NCI-H524 treated with DMSO at 0.1 percent for 48 hours (cell line): ENCODE measurements around the gene PPARG.
"Not testable (repeated sequence)": the region's sequence is repeated elsewhere in the genome, so short reads cannot be mapped to it uniquely, and the experiment has no call there.

Experiments
- DNase-seq: peaks from one replicate; lab custom pipeline; 2025; lab: John Stamatoyannopoulos, UW

PPARG gene

GRCh38 chr3:12288182-12289129, at the start of gene PPARG:
Gene PPARG (plus strand): TSS chr3:12289070. CDS start chr3:12379712, 90,642 bp downstream.
- no peak for DNase-seq

- no peak for DNase-seq
Observed at GRCh38 chr3:12239301-12239700, 49.6 kb upstream of the PPARG start.

GRCh38 chr3:12242772-12243171, 46.1 kb upstream of the PPARG start:
- DNase-seq: no peak

GRCh38 chr3:12246497-12247163, 42.2 kb upstream of the PPARG start:
- DNase-seq: no peak

- DNase-seq: no peak
Observed at GRCh38 chr3:12247411-12247810, 41.5 kb upstream of the PPARG start.

GRCh38 chr3:12249519-12249918, 39.4 kb upstream of the PPARG start:
- no peak for DNase-seq

GRCh38 chr3:12252889-12253288, 36.0 kb upstream of the PPARG start:
- no peak for DNase-seq

- no peak for DNase-seq
Observed at GRCh38 chr3:12253516-12254343, 35.1 kb upstream of the PPARG start.

- DNase-seq: no peak
Observed at GRCh38 chr3:12255393-12255792, 33.5 kb upstream of the PPARG start.

GRCh38 chr3:12258911-12259310, 30.0 kb upstream of the PPARG start:
- no peak for DNase-seq

GRCh38 chr3:12262173-12262572, 26.7 kb upstream of the PPARG start:
- DNase-seq: not testable (repeated sequence)

- DNase-seq: no peak
Observed at GRCh38 chr3:12265508-12265907, 23.4 kb upstream of the PPARG start.

GRCh38 chr3:12266038-12266437, 22.8 kb upstream of the PPARG start:
- DNase-seq: no peak

- no peak for DNase-seq
Observed at GRCh38 chr3:12267376-12268030, 21.4 kb upstream of the PPARG start.

- no peak for DNase-seq
Observed at GRCh38 chr3:12268049-12268735, 20.7 kb upstream of the PPARG start.

- no peak for DNase-seq
Observed at GRCh38 chr3:12270976-12271375, 17.9 kb upstream of the PPARG start.

GRCh38 chr3:12273045-12273695, 15.7 kb upstream of the PPARG start:
- no peak for DNase-seq

- DNase-seq: no peak
Observed at GRCh38 chr3:12275974-12276650, 12.8 kb upstream of the PPARG start.

GRCh38 chr3:12276827-12277226, 12.0 kb upstream of the PPARG start:
- not testable (repeated sequence) for DNase-seq

- no peak for DNase-seq
Observed at GRCh38 chr3:12278566-12278965, 10.3 kb upstream of the PPARG start.
